Measurements from ENCODE around the gene ARHGAP10. TPM values are rescaled to one million over a fixed set of nuclear protein-coding genes. Genes with fewer than 3 reads are reported as not detected.

Gene ARHGAP10
- total RNA-seq, 1 donor from 2014 or later = 30.5 TPM

DNA sequence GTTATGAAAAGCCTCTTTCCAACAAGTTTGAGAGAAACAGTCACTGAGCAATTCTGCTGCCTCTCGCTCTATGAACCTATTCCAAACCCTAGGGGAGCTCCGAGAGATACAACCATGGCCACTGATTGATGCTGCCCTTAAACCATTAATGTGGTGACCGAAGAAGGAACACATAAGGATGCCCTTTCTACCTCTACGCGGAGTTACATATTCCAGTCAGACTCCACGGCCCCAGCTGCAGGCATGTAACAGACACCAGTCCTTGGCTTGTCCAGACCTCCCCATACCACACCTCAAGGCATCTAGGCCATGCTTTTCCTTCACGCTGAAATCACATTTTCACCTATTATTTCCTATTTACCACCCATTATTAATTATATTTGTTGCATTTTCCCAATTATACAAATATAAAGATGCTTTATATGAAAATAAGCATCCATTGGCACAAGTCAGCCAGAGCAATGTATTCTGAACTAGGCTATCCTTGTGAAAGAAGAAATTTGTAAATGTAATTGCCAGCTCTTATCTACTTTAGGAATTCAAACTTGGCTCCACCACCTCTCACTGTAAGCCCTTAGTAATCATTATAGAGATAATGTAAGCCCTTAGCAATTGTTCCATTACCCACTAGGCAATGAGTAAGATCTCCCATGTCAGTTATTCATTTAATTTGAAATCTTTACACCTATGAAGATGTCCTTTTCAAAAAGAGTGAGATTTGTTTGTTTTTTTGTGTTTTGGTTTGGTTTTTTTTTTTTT lies 371.9 kb downstream of the ARHGAP10 start:
- Mint-ChIP-seq H3K36me3 (peaks cover 5% of the 10 kb centered on the region), H3K4me1 (no peaks in the 10 kb centered on the region), H3K4me3 (no peak overlapping the region), H3K27me3 (ENCODE audit: low read depth) (no peaks in the 10 kb centered on the region), H3K27ac (no peak overlapping the region), H3K9me3 (peaks cover 30% of the 10 kb centered on the region)
- TF ChIP-seq, protein P1, sequence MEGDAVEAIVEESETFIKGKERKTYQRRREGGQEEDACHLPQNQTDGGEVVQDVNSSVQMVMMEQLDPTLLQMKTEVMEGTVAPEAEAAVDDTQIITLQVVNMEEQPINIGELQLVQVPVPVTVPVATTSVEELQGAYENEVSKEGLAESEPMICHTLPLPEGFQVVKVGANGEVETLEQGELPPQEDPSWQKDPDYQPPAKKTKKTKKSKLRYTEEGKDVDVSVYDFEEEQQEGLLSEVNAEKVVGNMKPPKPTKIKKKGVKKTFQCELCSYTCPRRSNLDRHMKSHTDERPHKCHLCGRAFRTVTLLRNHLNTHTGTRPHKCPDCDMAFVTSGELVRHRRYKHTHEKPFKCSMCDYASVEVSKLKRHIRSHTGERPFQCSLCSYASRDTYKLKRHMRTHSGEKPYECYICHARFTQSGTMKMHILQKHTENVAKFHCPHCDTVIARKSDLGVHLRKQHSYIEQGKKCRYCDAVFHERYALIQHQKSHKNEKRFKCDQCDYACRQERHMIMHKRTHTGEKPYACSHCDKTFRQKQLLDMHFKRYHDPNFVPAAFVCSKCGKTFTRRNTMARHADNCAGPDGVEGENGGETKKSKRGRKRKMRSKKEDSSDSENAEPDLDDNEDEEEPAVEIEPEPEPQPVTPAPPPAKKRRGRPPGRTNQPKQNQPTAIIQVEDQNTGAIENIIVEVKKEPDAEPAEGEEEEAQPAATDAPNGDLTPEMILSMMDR (IDR thresholded peaks at IDR 0.05; ENCODE audit: unreplicated experiment) = no peak
- no peak for DNase-seq (ENCODE audit: low spot score in 2 of 2, unreplicated experiment in 2 of 2)

DNA sequence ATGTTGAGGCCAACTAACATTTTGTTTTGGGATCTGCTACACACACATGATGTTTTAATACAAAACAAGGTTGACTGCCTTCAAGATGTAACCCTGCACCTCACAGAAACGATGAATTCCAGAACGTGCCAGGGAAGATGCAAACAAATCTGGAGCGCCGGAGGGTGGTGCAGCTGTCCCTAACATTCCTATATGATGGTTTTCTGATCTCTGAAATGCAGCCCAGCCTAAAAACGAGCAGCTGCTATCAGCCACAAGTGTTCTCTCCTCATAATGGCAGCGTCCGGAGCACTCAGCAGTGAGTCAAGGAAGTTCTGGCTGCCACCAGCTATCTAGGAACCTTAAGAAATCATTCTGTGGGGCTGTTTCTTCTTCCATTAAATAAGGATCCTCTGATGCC lies 376.9 kb downstream of the ARHGAP10 start:
- no peak overlapping the region for H3K27ac Mint-ChIP-seq
- peaks cover 5% of the 10 kb centered on the region for H3K36me3 Mint-ChIP-seq
- DNase-seq (ENCODE audit: low spot score in 2 of 2, unreplicated experiment in 2 of 2) = no peak
- peaks cover 30% of the 10 kb centered on the region for H3K9me3 Mint-ChIP-seq
- TF ChIP-seq, protein P1 (IDR thresholded peaks at IDR 0.05; ENCODE audit: unreplicated experiment) = no peak
- no peak overlapping the region for H3K4me3 Mint-ChIP-seq
- no peaks in the 10 kb centered on the region for H3K27me3 Mint-ChIP-seq (ENCODE audit: low read depth)
- H3K4me1 Mint-ChIP-seq = peaks cover 5% of the 10 kb centered on the region

DNA sequence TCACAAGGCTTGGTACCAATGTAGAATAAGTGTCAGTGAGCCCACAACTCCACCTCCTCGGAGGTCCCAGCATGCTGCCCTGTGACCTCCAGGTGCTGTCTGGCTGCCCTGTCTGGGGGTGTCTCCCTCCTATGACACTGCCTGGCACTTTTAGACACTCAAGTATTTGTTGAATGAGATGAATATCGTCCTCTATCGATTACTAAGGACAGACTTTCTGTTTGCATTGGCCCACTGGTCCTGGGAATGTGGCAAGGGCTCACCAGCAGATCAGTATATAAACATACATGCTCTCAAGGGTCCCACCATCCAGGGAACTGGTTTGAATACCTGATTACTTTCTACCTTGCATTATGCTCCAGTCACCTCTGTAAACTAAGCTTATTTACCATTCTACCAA lies 377.3 kb downstream of the ARHGAP10 start:
- Mint-ChIP-seq H3K36me3 (peaks cover 5% of the 10 kb centered on the region), H3K4me1 (peaks cover 5% of the 10 kb centered on the region), H3K9me3 (peaks cover 26% of the 10 kb centered on the region), H3K27ac (no peak overlapping the region), H3K4me3 (no peak overlapping the region), H3K27me3 (ENCODE audit: low read depth) (no peaks in the 10 kb centered on the region)
- TF ChIP-seq, protein P1 (IDR thresholded peaks at IDR 0.05; ENCODE audit: unreplicated experiment) = no peak
- DNase-seq (ENCODE audit: low spot score in 2 of 2, unreplicated experiment in 2 of 2) = no peak

DNA sequence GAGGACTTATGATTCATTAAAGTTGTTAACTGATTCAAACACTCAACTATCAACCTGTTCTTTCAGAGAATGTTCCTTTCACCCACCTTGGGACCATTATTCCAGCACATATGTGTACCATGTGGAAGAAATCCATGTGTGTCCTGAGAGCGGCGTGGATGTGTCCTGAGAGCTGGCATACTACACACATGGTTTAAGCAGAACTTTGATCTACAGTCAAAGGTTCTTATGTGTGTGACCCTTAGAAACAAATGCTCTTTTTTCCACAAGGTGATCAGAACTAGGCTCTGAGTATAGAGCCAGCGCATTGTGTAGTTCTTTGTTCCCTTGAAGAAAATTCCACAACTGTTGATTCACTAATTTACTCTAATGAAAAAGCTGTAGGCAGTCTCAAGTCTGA lies 378.3 kb downstream of the ARHGAP10 start:
- TF ChIP-seq, protein P1 (IDR thresholded peaks at IDR 0.05; ENCODE audit: unreplicated experiment) = no peak

DNA sequence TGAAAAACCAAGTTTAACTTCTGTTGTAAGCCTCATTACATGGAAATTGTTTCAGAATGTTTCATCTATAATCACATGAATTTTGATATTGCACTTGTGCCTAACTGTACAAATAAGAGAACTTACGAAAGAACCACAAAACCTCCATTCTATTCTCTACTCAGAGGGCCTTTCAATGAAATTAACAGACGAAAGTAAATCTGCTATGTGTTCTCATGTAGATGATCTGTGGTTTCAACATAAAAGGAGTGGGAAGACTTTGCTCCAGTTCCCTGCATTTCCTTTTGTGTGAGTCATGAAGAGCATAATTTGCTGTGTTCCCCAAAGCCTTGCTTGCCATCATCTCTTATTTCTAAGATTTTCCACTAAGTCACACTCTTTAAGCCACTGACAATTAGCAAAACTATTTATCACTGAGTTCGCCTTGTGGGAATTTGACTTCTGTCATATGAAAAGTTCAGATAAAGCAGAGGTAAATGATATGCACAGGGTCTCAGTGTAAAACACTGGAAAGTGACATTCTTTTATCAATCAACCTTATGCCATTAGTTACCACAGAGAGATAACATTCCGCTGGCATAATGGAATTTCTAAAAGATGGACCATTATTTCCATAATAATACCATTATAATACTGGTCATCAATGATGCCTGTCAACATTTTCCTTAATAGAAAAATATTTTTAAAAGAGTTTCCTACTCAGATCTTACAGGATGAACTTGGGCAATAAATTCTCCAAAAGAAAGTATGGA lies 380.5 kb downstream of the ARHGAP10 start:
- no peak for DNase-seq (ENCODE audit: low spot score in 2 of 2, unreplicated experiment in 2 of 2)
- Mint-ChIP-seq H3K27ac (no peak overlapping the region), H3K4me1 (peaks cover 20% of the 10 kb centered on the region), H3K27me3 (ENCODE audit: low read depth) (no peaks in the 10 kb centered on the region), H3K36me3 (no peaks in the 10 kb centered on the region), H3K9me3 (peaks cover 3% of the 10 kb centered on the region), H3K4me3 (no peak overlapping the region)
- TF ChIP-seq, protein P1 (IDR thresholded peaks at IDR 0.05; ENCODE audit: unreplicated experiment) = no peak

More for the DNA sequence above, 378.3 kb downstream of the ARHGAP10 start:
- H3K27me3 Mint-ChIP-seq (ENCODE audit: low read depth) = no peaks in the 10 kb centered on the region
- DNase-seq (ENCODE audit: low spot score in 2 of 2, unreplicated experiment in 2 of 2) = no peak
- H3K27ac Mint-ChIP-seq = no peak overlapping the region
- no peak overlapping the region for H3K4me3 Mint-ChIP-seq
- H3K4me1 Mint-ChIP-seq = peaks cover 5% of the 10 kb centered on the region
- H3K9me3 Mint-ChIP-seq = peaks cover 22% of the 10 kb centered on the region
- peaks cover 5% of the 10 kb centered on the region for H3K36me3 Mint-ChIP-seq
